CD4-positive, alpha-beta T cell treated with Interleukin-1 beta for 1 hour (primary cell): ENCODE data around the gene TCF23.

Experiments
- DNase-seq, 2 donors: peaks; one replicate each; pipeline ENCODE4 v3.0.0-alpha.2; 2020 to 2022

The TCF23 gene

DNA sequence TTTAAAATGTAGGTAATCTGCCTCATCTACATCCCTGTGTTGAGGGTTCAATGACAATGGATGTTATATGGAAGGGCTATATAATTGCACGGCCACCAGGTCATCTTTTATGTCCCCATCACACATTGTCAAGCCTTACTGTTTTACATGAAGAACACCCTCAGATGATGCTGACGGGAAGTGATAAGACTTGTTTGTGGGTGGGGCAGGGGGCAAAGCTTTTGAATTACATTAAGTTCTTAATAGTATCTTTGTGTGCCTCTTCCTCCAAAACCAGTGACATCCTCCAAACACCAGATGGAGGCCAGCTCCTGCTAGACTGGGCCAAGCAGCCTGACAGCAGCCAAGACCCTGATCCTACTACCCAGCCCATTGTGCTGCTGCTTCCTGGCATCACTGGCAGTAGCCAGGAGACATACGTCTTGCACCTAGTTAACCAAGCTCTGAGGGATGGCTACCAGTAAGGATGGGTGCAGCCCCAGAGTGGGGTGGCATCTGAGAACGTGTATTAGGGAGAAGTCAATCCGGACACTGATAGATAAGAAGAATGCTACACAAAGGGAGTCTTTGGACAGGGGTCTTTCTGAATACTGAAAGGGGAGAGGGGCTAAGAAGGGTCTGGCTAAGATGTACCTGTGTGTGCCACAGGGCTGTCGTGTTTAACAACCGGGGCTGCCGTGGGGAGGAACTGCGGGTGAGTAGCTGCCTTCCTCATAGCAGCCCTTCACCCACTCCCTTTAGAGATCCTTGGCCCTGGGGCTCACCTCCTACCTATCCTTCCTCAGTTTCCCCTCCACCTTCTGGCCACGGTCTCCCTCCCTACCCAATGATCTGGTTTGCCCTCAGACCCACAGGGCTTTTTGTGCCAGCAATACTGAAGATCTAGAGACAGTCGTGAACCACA, 19.9 kb upstream of the TCF23 start:
- no peak for DNase-seq

DNA sequence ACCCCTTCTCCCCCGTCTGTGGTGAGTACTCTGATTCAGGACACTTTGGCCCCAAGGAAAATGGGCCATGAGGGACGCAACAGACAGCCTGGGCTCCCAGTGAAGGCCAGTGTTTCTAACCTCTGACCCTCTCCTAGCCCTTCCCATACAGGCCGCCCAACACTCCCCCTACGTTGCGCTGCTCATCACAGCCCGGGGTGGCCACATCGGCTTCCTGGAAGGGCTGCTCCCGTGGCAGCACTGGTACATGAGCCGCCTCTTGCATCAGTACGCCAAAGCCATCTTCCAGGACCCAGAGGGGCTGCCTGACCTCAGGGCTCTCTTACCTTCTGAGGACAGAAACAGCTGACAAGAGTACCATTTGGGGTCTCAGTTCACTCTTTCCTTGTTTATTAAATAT, 18.4 kb upstream of the TCF23 start:
- DNase-seq: no peak

DNA sequence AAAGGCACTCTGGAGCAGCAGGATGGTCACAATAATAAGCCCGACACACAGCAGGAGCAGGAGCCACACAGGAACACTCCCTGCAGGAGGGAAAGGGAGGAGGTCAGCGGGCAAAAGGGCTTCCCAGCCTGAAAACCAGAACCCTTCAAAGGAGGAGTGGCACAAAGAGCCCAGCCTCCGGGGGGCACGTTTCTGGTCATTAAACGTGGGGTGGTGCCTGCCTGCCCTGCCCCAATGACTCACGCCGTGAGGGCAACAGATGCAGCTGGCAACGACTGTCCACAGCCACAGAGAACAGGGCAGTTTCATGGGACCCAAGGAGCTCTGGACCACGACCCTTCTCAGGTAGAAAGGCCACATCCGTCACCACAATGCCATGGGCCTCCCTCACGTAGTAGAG, 17.4 kb upstream of the TCF23 start:
- DNase-seq: no peak

DNA sequence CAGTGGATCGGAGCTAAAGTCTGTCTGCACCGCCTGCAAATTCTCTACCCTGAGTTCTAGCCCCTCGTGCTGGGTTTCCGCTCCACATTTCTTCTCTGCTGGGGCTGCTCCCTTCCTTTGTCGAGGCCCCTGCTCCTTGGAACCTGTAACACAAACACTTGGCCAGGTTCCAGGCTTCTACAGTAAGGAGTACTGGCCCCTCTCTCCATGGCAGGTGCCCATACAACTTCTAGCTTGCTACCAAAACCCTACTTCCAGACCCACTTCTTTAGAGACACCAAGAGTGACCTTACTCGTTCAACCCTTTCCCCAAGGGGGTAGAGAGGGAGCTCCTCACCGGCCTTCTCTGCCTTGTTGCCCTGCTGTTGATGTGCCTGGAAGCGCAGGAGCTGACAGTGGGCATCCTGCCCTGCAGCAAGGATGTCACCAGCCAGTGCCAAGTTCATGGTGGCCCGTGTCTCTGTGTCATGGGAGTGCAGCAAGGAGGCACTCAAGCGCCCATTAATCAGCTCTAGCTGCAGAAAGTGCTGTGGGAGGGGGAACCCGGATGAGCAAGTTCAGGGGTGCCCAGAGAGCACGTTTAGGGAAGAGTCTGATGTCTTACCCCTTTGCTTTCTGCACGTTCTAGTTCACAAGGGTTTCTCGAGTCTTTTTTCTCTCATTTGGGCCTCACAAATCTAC, 15.5 kb upstream of the TCF23 start:
- DNase-seq: no peak

DNA sequence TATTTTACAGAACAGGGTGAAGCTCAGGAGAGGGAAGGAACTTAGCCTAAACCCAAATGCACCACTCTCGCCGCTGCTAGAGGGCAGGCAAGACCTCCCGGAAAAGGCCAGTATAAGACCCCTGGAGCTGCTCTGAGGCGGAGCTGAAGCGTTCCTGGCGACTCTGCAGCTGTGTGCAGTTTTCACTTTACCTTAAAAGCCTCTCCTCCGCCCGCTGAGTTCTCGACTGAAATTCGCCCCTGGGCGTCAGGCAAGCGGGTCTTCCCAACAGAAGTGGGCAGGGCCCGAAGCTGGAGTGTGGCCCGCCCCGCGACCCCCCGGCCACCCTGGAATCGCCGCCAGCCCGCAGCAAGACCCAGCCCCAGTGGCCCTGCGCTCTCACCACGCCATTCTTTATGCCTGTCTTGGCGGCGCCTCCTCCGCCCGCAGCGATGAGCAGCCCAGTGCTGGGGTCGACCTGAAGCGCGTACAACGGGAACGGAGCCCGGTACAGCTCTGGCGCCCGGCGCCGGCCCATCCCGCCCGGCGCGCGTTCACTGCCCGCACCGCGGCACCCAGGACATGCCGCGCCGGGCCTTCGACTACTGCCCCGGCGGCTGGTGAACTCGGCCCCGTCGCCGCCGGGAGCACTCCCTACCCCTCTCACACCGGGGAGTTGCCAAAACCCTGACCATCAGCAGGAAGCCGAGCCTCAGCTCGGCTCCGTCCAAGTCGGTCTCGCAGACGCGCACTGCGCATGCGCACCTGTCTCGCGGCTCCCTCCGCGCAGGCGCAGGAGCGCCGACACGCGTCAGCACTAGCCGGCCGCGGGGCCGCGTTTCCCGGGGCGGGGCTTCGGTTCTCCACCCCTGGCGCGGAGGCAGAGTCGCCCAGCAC, 14.7 kb upstream of the TCF23 start, which contains the start of gene PREB:
PREB (minus strand) TSS at position 732 of the 876 bp plus-strand sequence; CDS start at position 517, 215 bp downstream.
- DNase-seq: peak; percentile 98

DNA sequence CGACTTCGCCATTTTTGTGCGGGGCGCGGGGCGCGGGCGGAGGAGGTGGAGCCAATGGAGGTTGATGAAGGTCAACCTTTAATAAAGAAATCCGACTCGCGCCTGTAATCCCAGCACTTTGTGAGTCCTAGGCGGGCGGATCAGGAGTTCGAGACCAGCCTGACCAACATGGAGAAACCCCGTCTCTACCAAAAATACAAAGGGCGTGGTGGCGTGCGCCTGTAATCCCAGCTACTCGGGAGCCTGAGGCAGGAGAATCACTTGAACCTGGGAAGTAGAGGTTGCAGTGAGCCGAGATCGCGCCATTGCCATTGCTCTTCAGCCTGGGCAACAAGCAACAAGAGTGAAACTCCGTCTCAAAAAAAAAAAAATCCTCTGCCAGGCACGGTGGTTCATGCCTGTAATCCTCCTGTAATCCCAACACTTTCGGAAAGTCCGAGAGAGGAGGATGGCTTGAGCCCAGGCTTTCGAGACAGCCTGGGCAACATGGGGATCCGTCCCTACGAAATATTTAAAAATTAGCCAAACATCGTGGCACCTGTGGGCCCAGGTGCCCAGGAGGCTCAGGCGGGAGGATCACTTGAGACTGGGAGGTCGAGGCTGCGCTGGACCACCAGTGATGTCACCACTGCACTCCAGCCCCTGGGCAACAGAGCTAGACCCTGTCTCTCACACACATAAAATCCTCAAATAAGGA, 13.9 kb upstream of the TCF23 start:
- no peak for DNase-seq

DNA sequence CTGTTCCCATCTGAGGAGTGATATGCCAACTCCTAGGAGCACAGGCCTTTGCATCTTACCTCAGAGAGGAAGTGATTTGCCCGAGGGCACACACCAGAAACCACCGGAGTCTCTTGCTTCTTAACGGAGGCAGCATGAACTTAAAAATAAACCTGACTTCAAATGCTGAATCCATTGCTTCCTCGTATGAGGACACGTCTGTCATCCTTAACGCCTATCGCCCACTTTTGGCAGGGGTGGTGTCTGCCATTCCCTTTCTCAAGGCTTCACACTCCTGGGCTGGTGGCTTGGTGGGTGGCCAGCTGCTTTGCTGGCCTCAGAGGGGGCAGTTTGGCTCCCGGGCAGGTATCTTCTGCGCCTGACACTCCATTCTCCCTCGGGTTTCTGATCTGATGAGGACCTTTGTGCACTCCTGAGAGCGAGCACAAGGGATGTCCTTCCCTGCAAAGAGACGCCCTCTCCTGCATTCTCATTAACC, 13.3 kb upstream of the TCF23 start:
- DNase-seq: no peak

DNA sequence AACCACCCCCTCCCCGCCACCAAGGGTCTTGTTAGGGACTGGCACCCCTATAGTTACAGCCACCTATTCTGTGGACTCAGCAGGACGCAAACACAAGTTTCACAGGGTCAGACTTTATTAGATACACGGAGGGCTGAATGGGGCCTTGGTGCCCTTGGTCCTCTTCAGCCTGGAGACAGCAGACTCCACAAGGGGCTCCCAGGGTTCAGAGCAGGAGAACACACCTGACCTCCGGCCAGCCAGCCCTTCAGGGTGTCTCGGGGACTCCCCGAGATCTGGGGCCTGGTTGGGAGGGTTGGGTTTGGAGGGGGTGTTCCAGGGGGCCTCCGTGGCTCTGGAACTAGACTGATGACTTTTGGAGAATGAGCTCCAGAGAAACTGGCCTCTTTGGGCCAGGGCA, 12.1 kb upstream of the TCF23 start:
- no peak for DNase-seq

DNA sequence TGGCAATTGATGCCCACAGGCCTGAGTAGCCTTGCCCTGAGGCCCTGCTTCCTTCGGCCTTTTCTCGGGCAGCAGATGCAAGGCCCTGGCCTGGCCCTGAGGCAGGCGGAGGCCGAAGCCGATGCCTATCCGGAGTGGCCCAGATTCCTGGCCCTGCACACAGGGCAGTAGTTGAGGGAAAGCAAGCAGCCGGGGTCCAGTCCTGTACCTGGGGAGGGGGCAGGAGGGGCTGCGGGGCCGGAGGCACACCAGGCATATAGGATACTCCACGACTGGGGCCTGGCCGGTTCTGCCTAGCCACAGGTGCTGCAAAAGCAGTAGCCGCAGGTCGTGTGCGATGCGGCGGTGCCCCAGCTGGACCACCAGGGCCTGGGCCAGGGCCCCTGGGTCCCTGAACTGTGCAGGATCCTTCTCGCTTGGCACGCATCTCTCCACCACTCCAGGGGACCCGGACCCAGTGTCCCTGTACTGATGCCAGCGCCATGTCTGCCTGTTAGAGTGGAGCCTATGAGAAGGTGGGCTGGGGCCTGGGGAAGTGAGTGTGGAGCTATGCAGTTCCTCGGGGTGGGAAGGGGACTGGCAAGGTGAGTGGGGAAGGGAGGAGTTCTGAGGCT, 11.4 kb upstream of the TCF23 start:
- no peak for DNase-seq

DNA sequence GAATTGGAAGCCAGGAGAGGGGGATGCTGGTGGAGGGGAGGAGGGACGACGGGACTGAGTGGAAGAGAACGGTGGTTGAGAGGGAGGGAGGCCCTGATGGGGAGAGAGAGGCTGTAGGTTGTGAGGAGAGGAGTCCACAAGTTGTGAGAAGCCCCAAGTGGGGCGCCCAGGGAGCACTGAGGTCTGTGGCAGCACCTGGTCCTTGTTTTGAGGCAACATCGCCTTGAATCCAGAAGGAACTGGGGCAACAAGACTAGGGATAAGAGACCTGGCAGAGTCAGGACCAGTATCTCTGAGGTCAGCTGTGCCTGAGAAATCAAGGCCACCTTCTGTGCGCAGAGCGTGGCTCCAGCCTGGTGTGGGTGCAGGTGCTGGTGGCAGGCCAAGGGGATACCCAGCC, 10.7 kb upstream of the TCF23 start:
- DNase-seq: no peak

DNA sequence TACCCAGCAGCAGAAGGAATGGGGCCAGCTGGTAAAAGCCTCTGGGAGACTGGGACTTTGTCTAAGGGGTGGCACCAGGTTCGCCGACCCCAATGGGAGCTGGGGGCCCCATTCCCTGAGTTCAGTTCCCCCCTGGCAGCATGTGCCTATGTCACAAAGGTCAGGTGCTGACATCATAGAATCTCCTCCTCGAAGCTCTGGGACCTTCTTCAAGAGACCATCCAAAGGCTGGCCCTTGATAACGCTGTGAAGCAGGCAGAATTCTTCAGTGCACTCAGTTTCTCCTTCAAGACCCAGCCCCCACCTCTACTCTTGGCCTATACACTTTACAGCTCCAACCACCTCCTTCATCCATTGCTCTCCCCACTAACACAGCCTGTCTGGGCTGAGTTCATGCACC, 9.5 kb upstream of the TCF23 start, which contains the start of gene PRR30:
PRR30 (minus strand) TSS at position 101 of the 400 bp plus-strand sequence. CDS start 1,081 bp downstream, outside the sequence.
- no peak for DNase-seq

DNA sequence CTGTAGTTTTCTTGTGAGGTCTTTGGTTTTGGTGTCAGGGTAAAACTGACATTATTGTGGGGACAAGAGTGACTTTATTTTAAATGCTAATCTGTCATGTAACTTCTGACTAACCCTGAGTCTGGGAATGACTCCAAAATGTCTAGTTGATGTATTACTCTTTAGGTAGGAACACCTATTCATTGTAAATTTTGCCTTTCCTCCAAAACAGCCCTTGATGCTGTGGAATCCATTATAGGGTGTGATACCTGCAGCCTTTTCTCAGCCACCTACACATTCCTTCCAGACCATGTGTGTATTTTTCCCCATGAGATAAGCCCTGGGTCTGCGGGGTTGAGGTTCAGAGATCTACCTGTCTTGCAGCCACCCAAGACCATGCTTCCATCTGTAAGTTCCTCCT, 5.5 kb upstream of the TCF23 start:
- DNase-seq: no peak

DNA sequence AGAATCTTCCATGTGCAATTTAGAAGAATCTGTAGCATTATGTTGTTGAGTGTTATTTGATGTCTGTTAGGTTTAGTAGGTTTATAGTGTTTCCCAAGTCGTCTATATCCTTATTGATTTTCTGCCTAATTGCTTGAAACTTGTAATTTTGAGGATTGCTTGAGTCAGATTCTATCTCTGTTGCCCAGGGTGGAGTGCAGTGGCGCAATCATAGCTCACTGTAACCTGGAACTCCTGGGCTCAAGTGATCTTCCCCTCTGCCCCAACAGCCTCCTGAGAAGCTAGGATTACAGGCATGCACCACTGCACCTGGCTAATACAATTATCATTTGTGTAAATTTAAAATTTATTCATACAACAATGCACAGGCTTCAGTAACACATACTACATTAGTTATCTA, 3.1 kb upstream of the TCF23 start:
- no peak for DNase-seq

DNA sequence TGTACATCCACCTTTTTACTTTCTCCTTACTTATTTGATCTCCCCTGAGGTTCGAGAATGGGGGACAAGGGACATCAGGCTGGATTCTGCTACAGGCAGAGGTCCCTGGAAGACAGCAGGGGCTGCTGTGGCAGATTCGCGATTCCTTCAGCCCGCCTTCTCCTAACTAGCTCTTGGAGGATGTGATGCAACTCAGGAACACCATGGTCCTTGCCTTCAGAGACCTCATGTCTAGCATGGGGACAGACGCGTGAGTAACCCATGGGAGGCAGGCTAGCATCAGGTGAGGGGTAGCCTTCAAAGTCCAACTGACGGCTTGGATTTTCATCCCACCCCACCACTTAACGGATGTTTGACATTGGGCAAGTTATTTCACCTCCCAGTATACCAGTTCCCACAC, 869 bp upstream of the TCF23 start:
- no peak for DNase-seq

DNA sequence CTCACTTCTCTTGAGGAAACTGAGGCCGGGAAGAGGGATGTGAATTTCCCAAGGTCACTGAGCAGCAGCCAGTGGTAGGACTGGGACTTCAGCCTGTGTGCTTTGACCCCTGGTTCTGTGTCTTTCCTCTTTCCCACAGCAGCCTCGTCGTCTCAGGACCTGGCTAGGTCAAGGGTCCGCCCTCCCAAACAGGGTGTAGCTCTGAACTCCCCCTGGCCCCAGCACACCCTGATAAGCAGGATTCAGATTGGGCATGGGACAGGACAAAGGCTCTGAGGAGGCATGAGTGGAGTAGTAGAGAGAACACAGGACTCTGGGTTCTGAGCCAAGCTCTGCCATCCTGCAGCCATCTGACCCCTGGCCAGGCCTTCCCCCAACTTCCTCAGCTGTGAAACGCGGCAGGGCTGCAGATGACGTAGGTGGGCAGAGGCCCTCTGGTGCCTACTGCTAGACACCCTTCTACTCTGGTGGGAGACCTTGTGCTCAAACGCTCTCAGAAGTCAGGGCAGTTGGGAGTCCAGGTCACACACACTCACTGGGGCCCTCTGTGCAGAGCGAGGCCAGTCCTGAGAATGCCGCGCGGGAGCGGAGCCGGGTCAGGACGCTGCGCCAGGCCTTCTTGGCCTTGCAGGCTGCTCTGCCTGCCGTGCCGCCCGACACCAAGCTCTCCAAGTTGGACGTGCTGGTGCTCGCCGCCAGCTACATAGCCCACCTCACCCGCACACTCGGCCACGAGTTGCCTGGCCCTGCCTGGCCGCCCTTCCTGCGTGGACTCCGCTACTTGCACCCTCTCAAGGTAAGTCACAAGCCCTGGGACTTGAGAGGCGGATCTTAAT, 984 bp downstream of the TCF23 start:
- DNase-seq: no peak

DNA sequence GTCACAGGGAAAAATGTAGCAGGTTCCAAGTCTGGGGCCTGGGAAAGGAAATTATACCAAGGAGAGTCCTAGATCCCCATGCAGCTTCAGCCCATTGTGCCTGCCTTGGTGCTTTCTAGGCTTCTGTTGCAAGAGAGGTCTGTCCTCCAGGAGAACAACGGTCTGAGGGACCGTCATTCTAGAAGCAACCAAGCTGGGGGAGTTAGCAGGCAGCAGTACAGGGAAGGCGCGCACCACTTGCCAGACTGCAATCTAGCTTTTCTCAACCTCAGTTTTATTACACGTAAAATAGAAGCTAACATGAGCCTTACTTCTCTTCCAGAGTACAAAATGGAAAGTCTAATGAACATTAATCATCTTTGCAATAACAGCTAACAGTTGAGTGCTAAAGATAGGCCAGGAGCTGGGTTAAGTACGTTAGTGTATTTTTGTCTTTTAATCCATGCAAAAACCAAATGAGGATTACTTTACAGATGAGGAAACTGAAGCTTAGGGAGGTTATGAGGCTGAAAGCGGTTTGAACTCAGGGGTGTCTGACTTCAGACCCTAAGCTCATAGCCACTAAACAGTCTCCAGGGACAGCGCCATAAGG, 1.9 kb downstream of the TCF23 start:
- DNase-seq: no peak

DNA sequence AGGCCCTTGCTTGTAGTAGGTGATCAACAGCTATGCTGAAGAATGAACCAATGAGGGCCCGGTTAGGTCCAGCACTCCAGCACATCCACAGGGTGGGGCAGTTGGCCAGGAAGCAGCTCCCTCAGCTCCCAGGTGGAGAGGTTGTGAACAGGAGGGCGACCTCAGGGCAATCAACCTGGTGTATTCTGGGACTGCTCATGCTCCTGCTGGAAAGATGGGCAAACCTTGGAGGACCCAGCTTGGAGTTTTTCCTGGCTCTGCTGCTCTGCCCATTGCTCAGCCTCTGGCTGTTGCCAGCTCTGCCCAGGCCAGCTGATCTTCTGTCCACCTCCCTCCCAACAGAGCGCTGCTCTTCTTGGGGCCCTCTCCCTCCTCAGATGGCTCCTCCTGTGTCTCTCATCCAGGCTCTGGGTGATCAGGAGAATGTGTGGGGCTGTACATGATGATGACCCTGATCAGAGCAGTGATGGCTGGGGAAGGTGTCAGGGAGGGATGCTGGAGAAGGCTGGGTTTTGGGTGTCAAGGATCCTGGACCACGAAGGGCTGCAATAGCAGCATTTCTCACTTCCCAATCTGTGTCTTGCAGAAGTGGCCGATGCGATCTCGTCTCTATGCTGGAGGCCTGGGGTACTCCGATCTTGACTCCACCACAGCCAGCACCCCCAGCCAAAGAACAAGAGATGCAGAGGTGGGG, 3.4 kb downstream of the TCF23 start:
- DNase-seq: no peak

DNA sequence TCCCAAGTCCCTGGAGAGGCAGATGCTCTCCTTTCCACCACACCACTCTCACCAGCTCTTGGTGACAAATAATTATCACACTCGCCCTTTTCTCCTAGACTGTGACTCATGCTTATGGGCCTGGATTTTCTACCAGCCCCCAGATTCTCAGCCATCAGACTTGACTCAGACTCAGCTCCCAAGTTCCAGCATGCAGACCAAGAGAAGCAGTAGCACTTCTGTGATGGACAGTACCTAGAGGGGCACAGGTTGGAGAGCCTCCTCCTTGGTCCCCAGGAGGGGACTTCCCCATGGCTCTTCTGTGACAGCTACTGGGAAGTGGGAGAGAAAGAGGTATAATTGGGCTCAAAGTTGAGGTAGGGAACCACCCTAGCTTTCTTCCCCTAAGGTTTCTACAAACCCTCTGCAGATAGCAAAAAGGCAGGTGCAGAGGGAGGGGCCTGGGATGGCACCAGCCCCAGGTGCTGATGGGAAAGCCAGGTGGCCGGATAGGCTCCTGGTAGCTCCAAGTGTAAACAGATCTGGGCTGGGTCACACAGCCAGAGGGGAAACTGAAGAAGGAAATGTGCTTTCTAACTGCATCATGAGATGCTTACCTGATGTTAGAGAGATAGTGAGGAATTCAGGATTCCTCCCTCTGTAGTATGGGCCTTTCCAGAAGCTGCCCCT, 4.1 kb downstream of the TCF23 start:
- no peak for DNase-seq

DNA sequence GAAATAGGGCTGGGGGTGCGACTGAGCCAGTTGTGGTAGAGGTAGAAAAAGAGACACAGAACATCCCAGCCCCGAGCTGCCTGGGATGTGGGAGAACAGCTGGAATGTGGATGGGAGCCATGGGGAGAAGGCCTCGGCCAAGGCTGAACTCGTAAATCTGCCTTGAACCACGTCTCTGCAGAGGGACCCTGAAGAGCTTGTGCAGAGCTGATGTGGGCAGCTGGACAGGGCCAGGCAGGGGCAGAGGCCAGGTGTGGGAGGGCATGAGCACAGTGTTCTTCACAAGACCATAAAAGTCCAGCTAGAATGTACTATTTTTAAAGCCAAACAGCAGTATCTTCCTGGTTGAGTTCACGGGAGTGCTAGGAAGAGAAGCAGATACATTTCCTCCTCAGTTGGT, 5.7 kb downstream of the TCF23 start:
- DNase-seq: no peak
